GM23338 (cell line): ENCODE data around the gene BCO1. TPM values are rescaled to one million over a fixed set of nuclear protein-coding genes. Genes with fewer than 3 reads are reported as not detected.

Experiments
- ATAC-seq: fragments of 200-7000 bp; cut with Tn5 transposase; 3 replicates; pipeline ENCODE4 v1.9.1; 2020
- DNase-seq: peaks from one replicate; pipeline ENCODE4 v3.0.0-alpha.2; 2015; ENCODE audit warnings: low spot score
- H2AFZ ChIP-seq: fragments of 200-600 bp; sonication (generic); 2 replicates; pipeline ENCODE4 v1.8.0; 2016; ENCODE audit warnings: antibody characterized with exemption, mild to moderate bottlenecking, moderate library complexity
- H3F3A ChIP-seq: fragments of 200-600 bp; sonication (generic); replicated peaks from 2 replicates; pipeline ENCODE4 v1.8.0; 2017; ENCODE audit warnings: antibody characterized with exemption, mixed run types, low read depth
- H3K27ac ChIP-seq: fragments of 200-600 bp; sonication (generic); 2 replicates; pipeline ENCODE4 v1.6.1; 2016; ENCODE audit warnings: low read depth
- H3K27me3 ChIP-seq: fragments of 200-600 bp; sonication (generic); 2 replicates; pipeline ENCODE4 v1.8.0; 2016; ENCODE audit warnings: mild to moderate bottlenecking, mixed run types, moderate library complexity; ENCODE audit not compliant: insufficient read depth
- H3K36me3 ChIP-seq: fragments of 200-600 bp; sonication (generic); 2 replicates; pipeline ENCODE4 v1.8.0; 2016; ENCODE audit warnings: mild to moderate bottlenecking; ENCODE audit not compliant: insufficient read depth
- H3K4me1 ChIP-seq: fragments of 200-600 bp; sonication (generic); 2 replicates; pipeline ENCODE4 v1.8.0; 2016; ENCODE audit warnings: mild to moderate bottlenecking, moderate library complexity; ENCODE audit not compliant: insufficient read depth
- H3K4me2 ChIP-seq: fragments of 200-600 bp; sonication (generic); 2 replicates; pipeline ENCODE4 v1.7.1; 2017; ENCODE audit warnings: mixed run types
- H3K4me3 ChIP-seq: fragments of 200-600 bp; sonication (generic); 2 replicates; pipeline ENCODE4 v1.6.1; 2016; ENCODE audit warnings: mixed run types
- H3K79me2 ChIP-seq: fragments of 200-600 bp; sonication (generic); replicated peaks from 2 replicates; pipeline ENCODE4 v1.8.0; 2017; ENCODE audit warnings: mild to moderate bottlenecking; ENCODE audit not compliant: insufficient read depth
- H3K9me2 ChIP-seq: fragments of 200-600 bp; sonication (generic); 2 replicates; pipeline ENCODE4 v1.8.0; 2017; ENCODE audit not compliant: insufficient read depth
- H4K20me1 ChIP-seq: fragments of 200-600 bp; sonication (generic); replicated peaks from 2 replicates; pipeline ENCODE4 v1.8.0; 2017; ENCODE audit warnings: mild to moderate bottlenecking; ENCODE audit not compliant: insufficient read depth
- H3K27ac Mint-ChIP-seq: 2 replicates; pipeline ENCODE4 v1.8.0; 2020; ENCODE audit warnings: inconsistent platforms, mild to moderate bottlenecking, moderate library complexity, mixed read lengths
- H3K27me3 Mint-ChIP-seq: 3 replicates; pipeline ENCODE4 v1.8.0; 2022; ENCODE audit warnings: low read depth, mild to moderate bottlenecking, moderate library complexity, mixed read lengths, inconsistent platforms; ENCODE audit not compliant: insufficient read depth, poor library complexity
- H3K36me3 Mint-ChIP-seq: 3 replicates; pipeline ENCODE4 v1.8.0; 2021; ENCODE audit warnings: low read depth, mild to moderate bottlenecking, inconsistent platforms, moderate library complexity, mixed read lengths
- H3K4me1 Mint-ChIP-seq: 3 replicates; pipeline ENCODE4 v1.8.0; 2020; ENCODE audit warnings: mild to moderate bottlenecking, inconsistent platforms, mixed read lengths
- H3K4me3 Mint-ChIP-seq: 3 replicates; pipeline ENCODE4 v1.8.0; 2021; ENCODE audit warnings: moderate library complexity, mild to moderate bottlenecking, inconsistent platforms, mixed read lengths
- H3K9me3 Mint-ChIP-seq: 3 replicates; pipeline ENCODE4 v1.8.0; 2020; ENCODE audit warnings: moderate library complexity, mild to moderate bottlenecking, inconsistent platforms, mixed read lengths
- CREB1 ChIP-seq: fragments of 250-450 bp; sonication (Bioruptor Pico); IDR thresholded peaks from 2 replicates; pipeline ENCODE4 v1.5.0; 2020; ENCODE audit warnings: low read depth, mild to moderate bottlenecking, moderate library complexity
- NANOG ChIP-seq: IDR thresholded peaks from 2 replicates; pipeline ENCODE4 v1.6.1; 2016; ENCODE audit warnings: antibody characterized with exemption, borderline replicate concordance
- STAT1 ChIP-seq: IDR thresholded peaks from one replicate; pipeline ENCODE4 v1.6.1; 2016; ENCODE audit warnings: antibody characterized with exemption; ENCODE audit not compliant: unreplicated experiment
- ZNF114 ChIP-seq: fragments of 250-450 bp; sonication (Bioruptor Pico); IDR thresholded peaks from 2 replicates; pipeline ENCODE4 v1.5.0; 2020; ENCODE audit warnings: mild to moderate bottlenecking, moderate library complexity
- polyA plus RNA-seq: library from polyadenylated mRNA; unstranded; fragments of >200 nt; fragmentation: Nextera tagmentation; extraction: Ambion mirVana; gene quantifications from 2 replicates; pipeline ENCODE4 v1.2.1, GENCODE V29; 2016
- total RNA-seq: library from RNA; depleted of rRNA; stranded (reverse); fragments of >200 nt; shearing (Covaris generic); gene quantifications from 2 replicates; pipeline ENCODE4 v1.2.3, GENCODE V29; 2014
- TF ChIP-seq, protein P1 (sequence below): IDR thresholded peaks from 2 replicates; pipeline ENCODE4 v1.6.1; 2016; ENCODE audit warnings: antibody characterized with exemption
- TF ChIP-seq, protein P2 (sequence below), 2 experiments: fragments of 200-600 bp in 1 of 2; sonication (generic) in 1 of 2; conservative IDR thresholded peaks; 2 replicates each; pipeline versions ENCODE4 v1.5.1 to v1.6.1; 2016 to 2017; ENCODE audit warnings: antibody characterized with exemption in 2 of 2, low read depth in 2 of 2, mild to moderate bottlenecking in 2 of 2, moderate library complexity in 1 of 2
- TF ChIP-seq, protein P3 (sequence below): IDR thresholded peaks from one replicate; pipeline ENCODE4 v1.6.1; 2018; ENCODE audit warnings: antibody characterized with exemption; ENCODE audit not compliant: unreplicated experiment

Gene BCO1
- total and polyA plus RNA-seq, 2 experiments from 2014 or later: 0.28 TPM; not detected in 1

DNA sequence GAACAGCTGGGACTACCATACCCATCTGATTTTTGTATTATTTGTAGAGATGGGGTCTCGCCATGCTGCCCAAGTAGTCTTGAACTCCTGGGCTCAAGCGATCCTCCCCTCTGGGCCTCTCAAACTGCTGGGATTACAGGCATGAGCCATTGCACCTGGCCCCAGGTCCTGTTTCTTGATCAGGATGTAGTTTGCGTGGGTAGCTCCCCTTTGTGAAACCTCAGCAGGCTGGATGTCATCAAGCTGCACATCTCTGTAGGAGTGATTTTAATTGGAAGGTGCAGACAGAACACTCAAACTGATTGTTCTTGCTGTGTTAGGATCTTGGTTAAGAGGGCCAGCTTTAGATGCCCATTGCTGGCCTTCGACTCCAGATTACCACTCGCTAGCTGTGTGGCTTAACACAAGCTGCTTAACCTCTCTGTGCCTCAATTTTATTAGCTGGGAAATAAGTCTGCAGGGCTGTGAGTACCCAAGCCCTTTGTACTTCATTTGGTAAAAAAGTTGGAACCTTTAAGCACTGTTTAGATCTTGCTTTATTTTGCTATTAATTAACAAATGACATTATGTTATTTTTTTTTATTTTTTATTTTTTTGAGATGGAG lies 16.5 kb downstream of the BCO1 start:
- H3K4me3 Mint-ChIP-seq: no peak overlapping the region
- no peak for ATAC-seq

More for the DNA sequence above, 16.5 kb downstream of the BCO1 start:
- H3K4me1 ChIP-seq: no peaks in the 10 kb centered on the region
- H3K27ac ChIP-seq: no peak overlapping the region
- no peaks in the 10 kb centered on the region for H4K20me1 ChIP-seq
- no peaks in the 10 kb centered on the region for H3K36me3 ChIP-seq
- H3K4me3 ChIP-seq: no peak overlapping the region
- TF ChIP-seq, protein P1, sequence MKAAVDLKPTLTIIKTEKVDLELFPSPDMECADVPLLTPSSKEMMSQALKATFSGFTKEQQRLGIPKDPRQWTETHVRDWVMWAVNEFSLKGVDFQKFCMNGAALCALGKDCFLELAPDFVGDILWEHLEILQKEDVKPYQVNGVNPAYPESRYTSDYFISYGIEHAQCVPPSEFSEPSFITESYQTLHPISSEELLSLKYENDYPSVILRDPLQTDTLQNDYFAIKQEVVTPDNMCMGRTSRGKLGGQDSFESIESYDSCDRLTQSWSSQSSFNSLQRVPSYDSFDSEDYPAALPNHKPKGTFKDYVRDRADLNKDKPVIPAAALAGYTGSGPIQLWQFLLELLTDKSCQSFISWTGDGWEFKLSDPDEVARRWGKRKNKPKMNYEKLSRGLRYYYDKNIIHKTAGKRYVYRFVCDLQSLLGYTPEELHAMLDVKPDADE: no peak
- TF ChIP-seq NANOG (no peak), ZNF114 (CRISPR knock-in tag) (no peak), STAT1 (no peak), CREB1 (CRISPR knock-in tag) (no peak)
- TF ChIP-seq, protein P2, sequence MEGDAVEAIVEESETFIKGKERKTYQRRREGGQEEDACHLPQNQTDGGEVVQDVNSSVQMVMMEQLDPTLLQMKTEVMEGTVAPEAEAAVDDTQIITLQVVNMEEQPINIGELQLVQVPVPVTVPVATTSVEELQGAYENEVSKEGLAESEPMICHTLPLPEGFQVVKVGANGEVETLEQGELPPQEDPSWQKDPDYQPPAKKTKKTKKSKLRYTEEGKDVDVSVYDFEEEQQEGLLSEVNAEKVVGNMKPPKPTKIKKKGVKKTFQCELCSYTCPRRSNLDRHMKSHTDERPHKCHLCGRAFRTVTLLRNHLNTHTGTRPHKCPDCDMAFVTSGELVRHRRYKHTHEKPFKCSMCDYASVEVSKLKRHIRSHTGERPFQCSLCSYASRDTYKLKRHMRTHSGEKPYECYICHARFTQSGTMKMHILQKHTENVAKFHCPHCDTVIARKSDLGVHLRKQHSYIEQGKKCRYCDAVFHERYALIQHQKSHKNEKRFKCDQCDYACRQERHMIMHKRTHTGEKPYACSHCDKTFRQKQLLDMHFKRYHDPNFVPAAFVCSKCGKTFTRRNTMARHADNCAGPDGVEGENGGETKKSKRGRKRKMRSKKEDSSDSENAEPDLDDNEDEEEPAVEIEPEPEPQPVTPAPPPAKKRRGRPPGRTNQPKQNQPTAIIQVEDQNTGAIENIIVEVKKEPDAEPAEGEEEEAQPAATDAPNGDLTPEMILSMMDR (conservative IDR thresholded peaks at IDR 0.05; ENCODE audit: low read depth in 2 of 2): no peak
- TF ChIP-seq, protein P3, sequence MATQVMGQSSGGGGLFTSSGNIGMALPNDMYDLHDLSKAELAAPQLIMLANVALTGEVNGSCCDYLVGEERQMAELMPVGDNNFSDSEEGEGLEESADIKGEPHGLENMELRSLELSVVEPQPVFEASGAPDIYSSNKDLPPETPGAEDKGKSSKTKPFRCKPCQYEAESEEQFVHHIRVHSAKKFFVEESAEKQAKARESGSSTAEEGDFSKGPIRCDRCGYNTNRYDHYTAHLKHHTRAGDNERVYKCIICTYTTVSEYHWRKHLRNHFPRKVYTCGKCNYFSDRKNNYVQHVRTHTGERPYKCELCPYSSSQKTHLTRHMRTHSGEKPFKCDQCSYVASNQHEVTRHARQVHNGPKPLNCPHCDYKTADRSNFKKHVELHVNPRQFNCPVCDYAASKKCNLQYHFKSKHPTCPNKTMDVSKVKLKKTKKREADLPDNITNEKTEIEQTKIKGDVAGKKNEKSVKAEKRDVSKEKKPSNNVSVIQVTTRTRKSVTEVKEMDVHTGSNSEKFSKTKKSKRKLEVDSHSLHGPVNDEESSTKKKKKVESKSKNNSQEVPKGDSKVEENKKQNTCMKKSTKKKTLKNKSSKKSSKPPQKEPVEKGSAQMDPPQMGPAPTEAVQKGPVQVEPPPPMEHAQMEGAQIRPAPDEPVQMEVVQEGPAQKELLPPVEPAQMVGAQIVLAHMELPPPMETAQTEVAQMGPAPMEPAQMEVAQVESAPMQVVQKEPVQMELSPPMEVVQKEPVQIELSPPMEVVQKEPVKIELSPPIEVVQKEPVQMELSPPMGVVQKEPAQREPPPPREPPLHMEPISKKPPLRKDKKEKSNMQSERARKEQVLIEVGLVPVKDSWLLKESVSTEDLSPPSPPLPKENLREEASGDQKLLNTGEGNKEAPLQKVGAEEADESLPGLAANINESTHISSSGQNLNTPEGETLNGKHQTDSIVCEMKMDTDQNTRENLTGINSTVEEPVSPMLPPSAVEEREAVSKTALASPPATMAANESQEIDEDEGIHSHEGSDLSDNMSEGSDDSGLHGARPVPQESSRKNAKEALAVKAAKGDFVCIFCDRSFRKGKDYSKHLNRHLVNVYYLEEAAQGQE: no peak
- H3K4me2 ChIP-seq: no peak overlapping the region
- Mint-ChIP-seq H3K9me3 (no peaks in the 10 kb centered on the region), H3K4me1 (no peaks in the 10 kb centered on the region), H3K36me3 (no peaks in the 10 kb centered on the region), H3K27me3 (no peaks in the 10 kb centered on the region), H3K27ac (no peak overlapping the region)
- no peak overlapping the region for H2AFZ ChIP-seq
- no peaks in the 10 kb centered on the region for H3K9me2 ChIP-seq
- DNase-seq: no peak
- H3K27me3 ChIP-seq: no peaks in the 10 kb centered on the region
- H3F3A ChIP-seq: no peaks in the 10 kb centered on the region
- H3K79me2 ChIP-seq: no peaks in the 10 kb centered on the region
